ENCODE results near the gene PILRB.

GRCh38 chr7:100413346-100413745 lies 55.4 kb downstream of the PILRB start:
- TF ChIP-seq CTCF (IDR thresholded peaks at IDR 0.05; ENCODE audit: low read depth, low read length, poor library complexity, severe bottlenecking), result no peak
- TF ChIP-seq EZH2phosphoT487 (IDR thresholded peaks at IDR 0.05; ENCODE audit: borderline replicate concordance, low read length), result no peak
